ENCODE results near the gene VIPR2. TPM values are rescaled to one million over a fixed set of nuclear protein-coding genes. Genes with fewer than 3 reads are reported as not detected.

VIPR2 gene
- total RNA-seq, 1 donor from 2014 or later = not detected

- Mint-ChIP-seq H3K4me3 (no peak overlapping the region), H3K27me3 (peaks cover 2% of the 10 kb centered on the region), H3K36me3 (ENCODE audit: low read depth) (no peaks in the 10 kb centered on the region), H3K4me1 (no peaks in the 10 kb centered on the region), H3K27ac (no peak overlapping the region), H3K9me3 (peaks cover 10% of the 10 kb centered on the region)
- ChIA-PET POLR2A (no interaction called here), CTCF (no interaction called here)
- intact Hi-C loops (cut with micrococcal nuclease) = no loop called here
- no peak for TF ChIP-seq CTCF (IDR thresholded peaks at IDR 0.05)
- DNase-seq (no peak), ATAC-seq (ENCODE audit: low read depth) (no peak)
Observed at GRCh38 chr7:159121476-159121875, 23.2 kb downstream of the VIPR2 start.

GRCh38 chr7:159121068-159121467, 23.6 kb downstream of the VIPR2 start:
- Mint-ChIP-seq H3K36me3 (ENCODE audit: low read depth) (no peaks in the 10 kb centered on the region), H3K27me3 (peaks cover 2% of the 10 kb centered on the region), H3K27ac (no peak overlapping the region), H3K9me3 (peaks cover 10% of the 10 kb centered on the region), H3K4me3 (no peak overlapping the region), H3K4me1 (no peaks in the 10 kb centered on the region)
- CTCF ChIA-PET = no interaction called here
- TF ChIP-seq CTCF (IDR thresholded peaks at IDR 0.05) = no peak
- intact Hi-C loops (cut with micrococcal nuclease) = no loop called here
- POLR2A ChIA-PET = no interaction called here
- ATAC-seq (ENCODE audit: low read depth) (no peak), DNase-seq (no peak)

GRCh38 chr7:159120540-159120919, 24.1 kb downstream of the VIPR2 start:
- Mint-ChIP-seq H3K27me3 (peaks cover 2% of the 10 kb centered on the region), H3K9me3 (peaks cover 10% of the 10 kb centered on the region), H3K27ac (no peak overlapping the region), H3K4me3 (no peak overlapping the region), H3K36me3 (ENCODE audit: low read depth) (no peaks in the 10 kb centered on the region), H3K4me1 (no peaks in the 10 kb centered on the region)
- intact Hi-C loops (cut with micrococcal nuclease) = no loop called here
- POLR2A ChIA-PET = no interaction called here
- no peak for ATAC-seq (ENCODE audit: low read depth)
- no peak for TF ChIP-seq CTCF (IDR thresholded peaks at IDR 0.05)
- CTCF ChIA-PET = no interaction called here
- no peak for DNase-seq

- Mint-ChIP-seq H3K4me1 (no peaks in the 10 kb centered on the region), H3K9me3 (peaks cover 10% of the 10 kb centered on the region), H3K27me3 (peaks cover 2% of the 10 kb centered on the region), H3K36me3 (ENCODE audit: low read depth) (no peaks in the 10 kb centered on the region), H3K27ac (no peak overlapping the region), H3K4me3 (no peak overlapping the region)
- no peak for ATAC-seq (ENCODE audit: low read depth)
- CTCF ChIA-PET = no interaction called here
- intact Hi-C loops (cut with micrococcal nuclease) = no loop called here
- no peak for TF ChIP-seq CTCF (IDR thresholded peaks at IDR 0.05)
- DNase-seq = no peak
- POLR2A ChIA-PET = no interaction called here
Observed at GRCh38 chr7:159119851-159120539, 24.7 kb downstream of the VIPR2 start.

- no peak for TF ChIP-seq CTCF (IDR thresholded peaks at IDR 0.05)
- intact Hi-C loops (cut with micrococcal nuclease) = no loop called here
- no peaks in the 10 kb centered on the region for H3K36me3 Mint-ChIP-seq (ENCODE audit: low read depth)
- ATAC-seq (ENCODE audit: low read depth) = no peak
- peaks cover 10% of the 10 kb centered on the region for H3K9me3 Mint-ChIP-seq
- H3K4me3 Mint-ChIP-seq = no peak overlapping the region
- POLR2A ChIA-PET = no interaction called here
- no peak for DNase-seq
- peaks cover 2% of the 10 kb centered on the region for H3K27me3 Mint-ChIP-seq
- H3K4me1 Mint-ChIP-seq = no peaks in the 10 kb centered on the region
- no peak overlapping the region for H3K27ac Mint-ChIP-seq
- CTCF ChIA-PET = no interaction called here
Observed at GRCh38 chr7:159119026-159119741, 25.5 kb downstream of the VIPR2 start.
